Astrocyte (in vitro differentiated cells and primary cell): ENCODE measurements around the gene PDZRN4.

Source experiments
- CTCF ChIP-seq: IDR thresholded peaks from 2 replicates; pipeline ENCODE4 v1.5.1; 2011; ENCODE audit warnings: low read depth, mild to moderate bottlenecking, inconsistent platforms, low read length, moderate library complexity; ENCODE audit not compliant: insufficient read depth
- EZH2 ChIP-seq: IDR thresholded peaks from 2 replicates; pipeline ENCODE4 v1.6.1; 2012; ENCODE audit warnings: mild to moderate bottlenecking, low read length, inconsistent platforms; ENCODE audit not compliant: insufficient read depth

DNA sequence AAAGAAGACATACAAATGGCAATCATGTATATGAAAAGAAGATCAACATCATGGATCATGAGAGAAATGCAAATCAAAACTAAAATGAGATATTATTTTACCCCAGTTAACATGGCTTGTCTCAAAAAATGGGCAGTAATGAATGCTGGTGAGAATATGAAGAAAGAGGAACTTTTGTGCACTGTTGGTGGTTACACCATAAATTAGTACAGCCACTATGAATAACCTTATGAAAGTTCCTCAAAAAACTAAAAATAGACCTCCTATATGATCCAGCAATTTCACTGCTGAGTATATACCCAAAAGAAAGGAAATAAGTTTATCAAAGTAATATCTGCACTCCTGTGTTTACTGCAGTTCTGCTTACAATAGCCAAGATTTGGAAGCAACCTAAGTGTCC, 151.7 kb downstream of the PDZRN4 start:
- TF ChIP-seq CTCF (no peak), EZH2 (no peak)
